GM18873 (cell line): ENCODE results near the gene FTSJ3.
"Not testable (repeated sequence)": the region's sequence is repeated elsewhere in the genome, so short reads cannot be mapped to it uniquely, and the experiment has no call there.

Experiments used
- ATAC-seq: cut with Tn5 transposase; IDR thresholded peaks from one replicate; pipeline ENCODE4 v1.9.1; 2021; ENCODE audit warnings: mild to moderate bottlenecking, moderate library complexity, moderate number of reproducible peaks; ENCODE audit not compliant: unreplicated experiment, low FRiP score

FTSJ3 gene

DNA sequence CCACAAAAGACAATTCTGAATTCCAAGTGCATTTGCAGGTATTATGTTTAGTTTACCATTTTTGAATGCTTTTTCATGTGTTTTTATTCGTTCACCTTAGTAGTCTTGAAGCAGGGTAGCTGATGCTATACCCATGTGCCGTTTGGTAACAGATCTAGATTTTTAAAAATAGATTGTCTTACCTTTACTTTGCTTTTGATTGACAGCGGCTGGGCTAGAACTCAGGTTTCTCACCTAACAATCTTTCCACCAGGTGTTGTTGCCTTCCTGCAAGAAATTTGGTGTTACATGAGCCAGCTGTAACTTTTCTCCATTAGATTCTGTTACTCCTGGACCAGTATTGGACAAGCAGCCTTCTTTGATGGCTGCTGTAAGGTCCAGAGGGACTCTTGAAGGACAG lies 1.5 kb upstream of the FTSJ3 start:
- no peak for ATAC-seq

- no peak for ATAC-seq
Observed at GRCh38 chr17:63827801-63828221, 348 bp upstream of the FTSJ3 start.

DNA sequence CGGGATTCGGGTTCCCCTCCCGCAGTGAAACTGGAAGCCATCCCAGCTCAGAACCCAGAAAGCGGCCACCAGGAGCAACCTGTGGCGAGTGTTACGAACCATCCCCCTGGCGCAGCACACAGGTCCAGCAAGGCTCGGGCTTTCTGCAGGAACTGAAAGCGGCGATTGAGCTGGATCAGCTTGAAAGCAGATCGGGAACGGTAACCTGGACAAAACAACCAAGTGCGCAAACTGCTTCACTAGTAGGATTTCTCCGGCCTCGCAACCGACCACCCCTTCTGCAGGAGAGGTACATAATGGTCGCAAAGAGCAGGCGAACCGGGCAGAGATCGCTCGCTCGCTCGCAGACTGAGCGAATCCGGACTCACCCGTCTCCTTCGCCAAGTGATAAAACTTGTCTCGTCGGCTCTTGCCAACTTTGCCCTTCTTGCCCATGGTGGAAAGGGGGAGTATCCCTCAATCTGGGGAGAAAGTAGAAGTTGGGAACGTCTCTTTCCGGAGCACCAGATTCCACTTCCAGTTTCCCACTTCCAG lies 928 bp downstream of the FTSJ3 start:
- no peak for ATAC-seq

GRCh38 chr17:63824362-63824761 lies 3.1 kb downstream of the FTSJ3 start:
- no peak for ATAC-seq

- no peak for ATAC-seq
Observed at GRCh38 chr17:63823659-63824331, 3.7 kb downstream of the FTSJ3 start.

DNA sequence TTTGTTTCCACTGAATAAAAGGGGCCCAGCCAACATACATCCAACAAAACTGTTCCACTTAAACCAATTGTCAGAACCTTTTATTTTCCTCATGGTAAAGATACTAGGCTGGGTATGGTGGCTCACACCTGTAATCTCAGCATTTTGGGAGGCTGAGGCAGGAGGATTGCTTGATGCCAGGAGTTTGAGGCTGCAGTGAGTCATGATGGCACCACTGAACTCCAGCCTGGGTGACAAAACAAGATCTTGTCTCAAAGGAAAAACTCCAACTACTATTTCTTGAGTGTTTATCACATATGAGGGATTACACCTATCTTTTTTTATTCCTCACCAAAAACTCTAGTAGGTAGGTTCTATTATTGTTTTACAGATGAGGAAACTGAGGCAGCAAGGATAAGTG lies 4.9 kb downstream of the FTSJ3 start:
- no peak for ATAC-seq

DNA sequence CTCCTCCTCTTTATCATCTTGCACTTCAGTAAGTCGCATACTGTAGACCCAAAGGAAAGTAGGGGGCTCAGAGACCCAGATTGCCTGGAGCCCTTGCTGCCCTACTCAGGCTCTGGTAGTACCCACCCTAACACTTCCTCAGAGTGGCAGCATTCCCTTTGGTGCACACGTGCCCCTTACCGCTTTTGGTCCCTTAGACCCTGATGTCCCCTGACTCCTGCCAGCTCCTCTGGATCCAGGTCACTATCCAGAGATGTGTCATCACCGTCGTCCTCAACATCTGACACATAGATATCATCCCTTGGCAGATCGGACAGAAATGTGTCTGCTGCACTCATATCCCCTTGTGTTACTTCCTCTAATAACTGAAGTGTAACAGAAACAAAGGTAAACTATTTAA lies 5.7 kb downstream of the FTSJ3 start:
- ATAC-seq: no peak

- ATAC-seq: no peak
Observed at GRCh38 chr17:63820963-63821561, 6.4 kb downstream of the FTSJ3 start.

- ATAC-seq: no peak
Observed at GRCh38 chr17:63819585-63820537, 7.6 kb downstream of the FTSJ3 start.

DNA sequence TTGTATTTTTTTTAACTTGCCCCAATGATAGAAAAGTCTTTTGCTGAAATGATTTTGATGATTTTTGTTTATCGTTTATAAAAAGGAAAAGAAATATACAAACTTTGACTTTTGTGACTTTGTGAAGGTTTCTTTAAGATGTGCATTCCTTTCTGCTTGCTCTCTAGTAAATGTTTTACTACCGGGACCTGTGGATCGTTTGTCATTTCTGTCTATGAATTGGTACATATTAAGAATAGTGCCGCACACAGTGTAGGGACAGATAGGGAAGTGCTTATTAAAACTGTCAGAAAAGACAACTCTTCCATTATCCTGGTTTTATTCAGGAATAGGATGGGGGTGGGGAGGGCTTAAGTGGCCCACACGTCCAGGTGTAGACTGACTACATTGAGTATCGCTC lies 8.3 kb downstream of the FTSJ3 start:
- ATAC-seq: no peak

- no peak for ATAC-seq
Observed at GRCh38 chr17:63817736-63818385, 9.6 kb downstream of the FTSJ3 start.

DNA sequence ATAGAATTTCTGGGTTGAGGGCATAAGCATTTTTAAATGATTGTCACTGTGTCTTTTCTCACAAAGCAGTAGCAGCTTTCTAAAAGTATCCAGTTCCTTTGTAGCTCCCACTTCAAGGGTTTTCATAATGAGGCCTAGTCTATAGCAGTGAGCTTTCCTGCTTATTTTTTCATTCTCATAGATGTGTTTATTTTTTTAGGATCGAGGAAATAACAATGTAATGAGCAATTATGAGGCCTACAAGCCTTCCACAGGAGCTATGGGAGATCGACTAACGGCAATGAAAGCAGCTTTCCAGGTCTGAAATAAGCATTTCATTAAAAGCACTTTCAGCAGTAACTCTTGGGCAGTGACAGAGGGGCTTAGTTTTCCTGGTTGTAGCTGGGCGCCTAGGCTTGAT lies 10.8 kb downstream of the FTSJ3 start:
- ATAC-seq: no peak

DNA sequence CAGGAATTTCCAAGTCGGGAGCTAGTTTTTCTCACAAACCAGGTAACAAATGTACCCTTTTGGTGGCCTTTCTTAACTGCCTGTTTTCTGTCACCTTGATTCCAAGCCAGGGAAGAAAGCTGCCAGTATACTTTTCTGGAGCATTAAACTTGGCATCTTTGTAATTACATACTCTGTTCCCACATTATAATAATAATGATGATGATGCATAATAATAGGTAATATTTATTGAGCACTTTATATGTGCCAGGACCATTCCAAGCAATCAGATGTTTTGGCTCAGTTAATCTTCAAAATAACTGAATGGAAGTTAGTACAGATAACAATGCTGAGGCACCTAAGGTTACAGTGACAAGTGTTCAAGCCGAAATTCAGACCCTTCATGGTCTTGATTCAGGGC lies 11.3 kb downstream of the FTSJ3 start:
- ATAC-seq: no peak

GRCh38 chr17:63809970-63810369 lies 17.5 kb downstream of the FTSJ3 start:
- ATAC-seq: no peak

DNA sequence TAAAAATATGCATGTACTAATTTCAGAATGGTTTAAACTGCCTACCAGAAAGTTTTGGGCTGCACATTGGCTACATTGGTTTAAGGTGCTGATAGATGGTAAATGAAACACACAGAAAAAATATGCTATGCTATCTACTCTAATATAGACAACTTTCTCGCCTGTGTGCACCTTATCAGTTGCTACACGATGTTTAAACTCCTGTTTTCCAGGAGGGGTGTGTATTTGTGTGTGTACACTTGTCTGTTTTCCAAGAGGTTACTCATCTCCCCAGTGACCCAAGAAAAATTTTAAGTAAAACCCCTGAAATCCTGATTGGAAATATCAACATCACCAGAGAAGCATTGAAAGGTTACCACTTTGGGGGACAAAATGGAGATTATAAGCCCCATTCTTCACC lies 21.9 kb downstream of the FTSJ3 start:
- ATAC-seq: no peak

GRCh38 chr17:63804328-63804727 lies 23.1 kb downstream of the FTSJ3 start:
- no peak for ATAC-seq

DNA sequence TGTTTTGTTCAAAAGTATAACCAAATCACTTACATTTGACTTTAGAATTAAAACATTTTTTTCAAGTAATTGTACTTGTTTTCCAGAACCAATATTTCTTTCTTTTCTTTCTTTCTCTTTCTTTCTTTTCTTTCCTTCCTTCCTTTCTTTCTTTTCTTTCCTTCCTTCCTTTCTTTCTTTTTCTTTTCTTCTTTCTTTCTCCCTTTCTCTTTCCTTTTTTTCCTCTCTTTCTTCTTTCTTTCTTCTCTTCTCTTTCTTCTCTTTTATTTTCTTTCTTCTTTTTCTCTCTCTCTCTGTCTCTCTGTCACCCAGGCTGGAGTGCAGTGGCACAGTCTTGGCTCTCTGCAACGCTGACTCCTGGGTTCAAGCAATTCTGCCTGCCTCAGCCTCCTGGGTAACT lies 26.7 kb downstream of the FTSJ3 start:
- ATAC-seq: no peak

GRCh38 chr17:63798572-63799106 lies 28.8 kb downstream of the FTSJ3 start:
- ATAC-seq: no peak

GRCh38 chr17:63796375-63796774 lies 31.1 kb downstream of the FTSJ3 start:
- not testable (repeated sequence) for ATAC-seq

GRCh38 chr17:63792055-63792729 lies 35.3 kb downstream of the FTSJ3 start:
- no peak for ATAC-seq
